ENCODE measurements around the gene RBP4. TPM values are rescaled to one million over a fixed set of nuclear protein-coding genes. Genes with fewer than 3 reads are reported as not detected.

RBP4 gene
- total RNA-seq, 1 donor from 2014 or later, result 0.54 TPM

GRCh38 chr10:93600446-93601145 is 439 bp downstream of the RBP4 start:
- Mint-ChIP-seq H3K27ac (no peak overlapping the region), H3K36me3 (no peaks in the 10 kb centered on the region), H3K27me3 (ENCODE audit: low read depth) (peaks cover 79% of the 10 kb centered on the region), H3K4me1 (peaks cover 12% of the 10 kb centered on the region), H3K4me3 (peak overlapping the region; percentile 64), H3K9me3 (no peaks in the 10 kb centered on the region)
- TF ChIP-seq CTCF (IDR thresholded peaks at IDR 0.05; ENCODE audit: unreplicated experiment), result no peak
- DNase-seq (ENCODE audit: low spot score in 2 of 2, unreplicated experiment in 2 of 2), result peak; percentile 31 to 59

GRCh38 chr10:93599778-93600177 is 1.3 kb downstream of the RBP4 start:
- TF ChIP-seq CTCF (IDR thresholded peaks at IDR 0.05; ENCODE audit: unreplicated experiment), result no peak
- H3K27me3 Mint-ChIP-seq (ENCODE audit: low read depth), result peaks cover 80% of the 10 kb centered on the region
- H3K27ac Mint-ChIP-seq, result no peak overlapping the region
- no peaks in the 10 kb centered on the region for H3K36me3 Mint-ChIP-seq
- DNase-seq (ENCODE audit: low spot score in 2 of 2, unreplicated experiment in 2 of 2), result no peak
- H3K9me3 Mint-ChIP-seq, result no peaks in the 10 kb centered on the region
- peaks cover 12% of the 10 kb centered on the region for H3K4me1 Mint-ChIP-seq
- peak overlapping the region; percentile 54 for H3K4me3 Mint-ChIP-seq

DNA sequence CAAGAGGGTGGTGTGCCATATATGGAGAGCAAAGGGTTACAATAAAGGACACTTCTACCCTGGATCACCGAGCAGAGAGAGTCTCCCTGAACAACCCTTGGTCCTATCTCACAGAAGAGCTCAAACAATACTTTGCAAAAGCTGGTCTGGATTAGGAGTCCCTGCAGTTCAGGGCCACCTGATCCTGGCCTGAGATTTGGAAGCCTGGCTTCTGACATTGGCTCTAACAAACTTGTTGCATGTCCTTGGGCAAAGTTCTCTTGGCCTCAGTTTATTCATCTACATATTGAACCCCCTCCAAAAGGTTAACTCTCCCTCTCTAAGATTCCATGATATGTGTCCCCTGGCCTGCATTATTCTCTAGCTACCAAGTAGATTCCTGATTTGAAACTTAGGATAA is 1.7 kb downstream of the RBP4 start:
- H3K27ac Mint-ChIP-seq, result no peak overlapping the region
- H3K4me3 Mint-ChIP-seq, result peak overlapping the region; percentile 54
- H3K4me1 Mint-ChIP-seq, result peaks cover 9% of the 10 kb centered on the region
- no peaks in the 10 kb centered on the region for H3K36me3 Mint-ChIP-seq
- TF ChIP-seq CTCF (IDR thresholded peaks at IDR 0.05; ENCODE audit: unreplicated experiment), result no peak
- no peaks in the 10 kb centered on the region for H3K9me3 Mint-ChIP-seq
- no peak for DNase-seq (ENCODE audit: low spot score in 2 of 2, unreplicated experiment in 2 of 2)
- H3K27me3 Mint-ChIP-seq (ENCODE audit: low read depth), result peaks cover 80% of the 10 kb centered on the region

DNA sequence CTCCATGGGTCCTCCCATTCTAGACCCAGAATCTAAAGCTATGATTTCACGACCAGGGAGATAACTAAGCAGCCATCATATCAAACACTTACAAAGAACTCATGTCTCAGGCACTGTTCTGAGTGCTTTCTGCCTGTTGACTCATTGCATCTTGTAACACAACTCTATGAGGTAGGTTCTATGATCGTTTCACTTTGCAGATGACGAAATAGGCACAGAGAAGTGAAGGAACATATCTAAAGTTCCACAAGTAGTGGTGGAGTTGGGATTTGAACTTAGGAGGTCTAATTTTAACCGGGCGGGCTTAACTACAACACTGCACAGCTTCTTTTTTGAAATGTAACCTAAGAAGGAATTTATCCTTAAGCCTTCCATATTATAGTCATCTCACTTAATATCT is 2.9 kb downstream of the RBP4 start:
- H3K36me3 Mint-ChIP-seq, result no peaks in the 10 kb centered on the region
- H3K4me1 Mint-ChIP-seq, result peaks cover 4% of the 10 kb centered on the region
- no peak for TF ChIP-seq CTCF (IDR thresholded peaks at IDR 0.05; ENCODE audit: unreplicated experiment)
- H3K9me3 Mint-ChIP-seq, result no peaks in the 10 kb centered on the region
- no peak overlapping the region for H3K4me3 Mint-ChIP-seq
- peaks cover 79% of the 10 kb centered on the region for H3K27me3 Mint-ChIP-seq (ENCODE audit: low read depth)
- DNase-seq (ENCODE audit: low spot score in 2 of 2, unreplicated experiment in 2 of 2), result no peak
- no peak overlapping the region for H3K27ac Mint-ChIP-seq

DNA sequence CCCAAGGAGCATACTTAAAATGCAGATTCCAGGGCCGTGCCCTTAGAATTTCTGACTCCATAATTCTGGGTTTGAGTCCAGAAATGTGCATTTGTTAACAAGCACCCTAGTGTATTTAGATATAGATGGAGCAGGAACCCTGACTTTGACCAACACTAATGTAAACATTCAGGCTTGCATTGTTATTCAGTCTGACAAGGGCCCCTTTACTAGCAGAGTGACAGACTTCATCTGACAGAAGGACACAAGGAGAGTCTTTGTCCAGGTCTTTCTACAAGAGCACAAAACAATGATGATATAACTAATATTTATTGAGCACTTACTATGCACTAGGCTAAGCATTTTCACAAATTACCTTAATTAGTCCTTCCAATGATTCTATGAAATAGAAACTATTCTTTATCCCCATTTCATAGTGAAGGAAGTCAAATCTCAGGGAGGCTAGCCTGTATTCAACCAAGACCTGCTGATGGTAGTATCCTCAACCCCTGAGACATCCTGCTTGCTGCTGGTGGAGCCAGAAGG is 3.9 kb downstream of the RBP4 start:
- no peaks in the 10 kb centered on the region for H3K9me3 Mint-ChIP-seq
- H3K27me3 Mint-ChIP-seq (ENCODE audit: low read depth), result peaks cover 72% of the 10 kb centered on the region
- peaks cover 4% of the 10 kb centered on the region for H3K4me1 Mint-ChIP-seq
- no peak overlapping the region for H3K4me3 Mint-ChIP-seq
- H3K36me3 Mint-ChIP-seq, result no peaks in the 10 kb centered on the region
- DNase-seq (ENCODE audit: low spot score in 2 of 2, unreplicated experiment in 2 of 2), result no peak
- no peak overlapping the region for H3K27ac Mint-ChIP-seq
- TF ChIP-seq CTCF (IDR thresholded peaks at IDR 0.05; ENCODE audit: unreplicated experiment), result no peak
